NCI-H2196 treated with DMSO at 0.1 percent for 48 hours (cell line): ENCODE data around the gene MPZ.
"Not testable (repeated sequence)": the region's sequence is repeated elsewhere in the genome, so short reads cannot be mapped to it uniquely, and the experiment has no call there.

Experiments used
- DNase-seq: peaks from one replicate; lab custom pipeline; 2025; ENCODE audit not compliant: unreplicated experiment; lab: John Stamatoyannopoulos, UW

The MPZ gene

DNA sequence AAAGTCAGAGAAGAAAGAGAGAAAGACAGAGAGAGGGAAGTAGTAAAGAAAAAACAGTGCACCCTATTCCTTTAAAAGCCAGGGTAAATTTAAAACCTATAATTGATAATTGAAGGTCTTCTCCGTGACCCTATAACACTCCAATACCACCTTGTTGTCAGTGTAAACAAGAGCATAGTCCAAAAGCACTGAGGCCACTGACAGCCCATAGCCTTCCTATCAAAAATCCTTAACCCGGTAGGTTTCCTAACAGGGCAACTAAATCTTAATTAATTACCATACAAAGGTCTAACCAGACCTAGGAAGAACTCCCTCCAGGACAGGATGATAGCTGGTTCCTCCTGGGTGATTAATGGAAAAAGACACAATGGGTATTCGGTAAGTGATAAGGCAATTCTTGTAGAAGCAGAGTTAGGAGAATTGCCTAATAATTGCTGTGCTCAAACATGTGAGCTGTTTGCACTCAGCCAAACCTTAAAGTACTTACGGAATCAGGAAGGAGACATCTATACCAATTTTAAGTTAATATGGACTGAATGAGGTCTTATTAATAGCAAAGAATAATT, 53.7 kb downstream of the MPZ start:
- DNase-seq = not testable (repeated sequence)

DNA sequence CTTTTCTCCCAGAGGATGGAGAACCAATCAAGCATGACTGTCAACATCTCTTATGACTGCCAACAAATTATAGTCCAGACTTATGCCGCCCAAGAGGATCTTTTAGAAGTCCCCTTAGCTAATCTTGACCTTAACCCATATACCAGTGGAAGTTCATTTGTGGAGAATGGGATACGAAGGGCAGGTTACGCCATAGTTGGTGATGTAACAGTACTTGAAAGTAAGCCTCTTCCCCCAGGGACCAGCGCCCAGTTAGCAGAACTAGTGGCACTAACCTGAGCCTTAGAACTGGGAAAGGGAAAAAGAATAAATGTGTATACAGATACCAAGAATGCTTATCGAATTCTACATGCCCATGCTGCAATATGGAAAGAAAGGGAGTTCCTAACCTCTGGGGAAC, 54.5 kb downstream of the MPZ start:
- not testable (repeated sequence) for DNase-seq
